Astrocyte of the spinal cord (primary cell): ENCODE data around the gene SEC24D.
A peak's percentile ranks its signal among the peaks of the same experiment; 100 is the strongest.

Experiments
- DNase-seq: peaks from one replicate; pipeline ENCODE4 v3.0.0; 2011; ENCODE audit warnings: low read depth, low spot score
- H3K4me3 ChIP-seq: 2 replicates; pipeline ENCODE4 v1.5.1; 2011; ENCODE audit warnings: low read depth, mild to moderate bottlenecking, low read length, moderate library complexity
- in situ Hi-C: cut with HindIII; loops from 2 replicates; pipeline ENCODE4 v1.10.0; 2017; ENCODE audit warnings: low sequenced_read_pairs
- TF ChIP-seq, protein P1 (sequence below): IDR thresholded peaks from 2 replicates; pipeline ENCODE4 v1.5.1; 2012; ENCODE audit warnings: low read depth, mild to moderate bottlenecking, low read length, inconsistent platforms

The SEC24D gene

DNA sequence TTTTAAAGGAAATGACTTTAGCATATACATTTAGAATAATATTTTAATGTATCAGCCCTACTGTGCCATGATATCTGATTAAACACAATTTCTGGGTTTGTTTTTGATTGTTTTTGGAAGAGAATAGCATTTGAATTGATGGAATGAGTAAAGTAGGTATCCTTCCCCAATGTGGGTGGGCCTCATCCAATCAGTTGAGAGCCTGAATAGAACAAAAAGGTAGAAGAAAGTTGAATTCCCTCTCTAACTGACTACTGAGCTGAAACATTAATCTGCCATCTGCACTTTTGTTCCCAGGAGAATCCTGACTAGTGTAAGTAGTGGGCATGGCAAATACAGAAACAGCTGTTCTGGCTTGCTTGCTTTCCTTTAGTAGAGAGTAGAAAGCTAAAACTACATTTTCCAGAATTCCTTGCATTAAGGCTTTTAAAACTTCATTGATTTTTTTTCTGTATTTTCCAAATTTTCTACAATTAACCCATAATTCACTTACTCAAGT, 9.7 kb upstream of the SEC24D start:
- no peak for DNase-seq
- in situ Hi-C loops: no loop called here
- no peak overlapping the region for H3K4me3 ChIP-seq
- TF ChIP-seq, protein P1, sequence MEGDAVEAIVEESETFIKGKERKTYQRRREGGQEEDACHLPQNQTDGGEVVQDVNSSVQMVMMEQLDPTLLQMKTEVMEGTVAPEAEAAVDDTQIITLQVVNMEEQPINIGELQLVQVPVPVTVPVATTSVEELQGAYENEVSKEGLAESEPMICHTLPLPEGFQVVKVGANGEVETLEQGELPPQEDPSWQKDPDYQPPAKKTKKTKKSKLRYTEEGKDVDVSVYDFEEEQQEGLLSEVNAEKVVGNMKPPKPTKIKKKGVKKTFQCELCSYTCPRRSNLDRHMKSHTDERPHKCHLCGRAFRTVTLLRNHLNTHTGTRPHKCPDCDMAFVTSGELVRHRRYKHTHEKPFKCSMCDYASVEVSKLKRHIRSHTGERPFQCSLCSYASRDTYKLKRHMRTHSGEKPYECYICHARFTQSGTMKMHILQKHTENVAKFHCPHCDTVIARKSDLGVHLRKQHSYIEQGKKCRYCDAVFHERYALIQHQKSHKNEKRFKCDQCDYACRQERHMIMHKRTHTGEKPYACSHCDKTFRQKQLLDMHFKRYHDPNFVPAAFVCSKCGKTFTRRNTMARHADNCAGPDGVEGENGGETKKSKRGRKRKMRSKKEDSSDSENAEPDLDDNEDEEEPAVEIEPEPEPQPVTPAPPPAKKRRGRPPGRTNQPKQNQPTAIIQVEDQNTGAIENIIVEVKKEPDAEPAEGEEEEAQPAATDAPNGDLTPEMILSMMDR: no peak

DNA sequence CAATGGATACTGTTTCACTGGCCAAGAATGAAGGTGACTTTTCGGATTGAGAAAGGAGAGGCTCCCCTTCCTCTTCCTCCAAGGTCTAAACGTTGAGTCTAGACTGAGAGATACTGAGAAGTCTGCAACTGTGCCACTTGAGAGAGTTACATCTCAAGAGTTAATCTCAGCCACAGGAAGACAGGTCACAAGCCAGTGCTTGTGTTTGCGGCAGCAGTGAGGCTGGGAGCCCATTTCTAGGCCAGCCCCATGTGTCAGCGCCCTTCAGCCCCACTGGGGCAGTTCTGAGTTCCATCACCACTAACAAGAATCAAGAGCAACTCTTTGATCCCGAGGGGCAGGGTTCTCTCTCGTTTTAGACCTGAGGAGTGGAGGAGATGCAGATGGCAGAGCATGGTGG, 7.3 kb upstream of the SEC24D start:
- in situ Hi-C loops: no loop called here
- no peak for DNase-seq
- H3K4me3 ChIP-seq: no peak overlapping the region
- TF ChIP-seq, protein P1: no peak

DNA sequence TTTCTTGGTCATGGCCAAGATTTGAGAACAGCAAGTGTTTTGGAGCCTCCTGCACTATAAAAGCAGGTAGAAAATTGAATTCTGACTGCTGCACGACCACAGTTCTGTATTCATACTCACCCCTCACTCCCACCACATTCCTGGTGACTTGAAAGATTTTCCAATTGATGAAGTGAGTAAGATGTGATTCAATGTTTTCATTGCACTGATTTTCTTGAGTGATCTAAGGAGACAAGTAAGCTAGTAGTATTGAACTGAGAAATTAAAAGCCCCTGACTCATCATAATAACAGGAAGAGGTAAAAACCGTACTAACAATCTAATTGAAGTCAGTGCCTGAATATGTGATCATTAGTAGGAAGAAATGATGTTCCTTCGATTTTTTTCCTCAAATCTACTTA, 6.1 kb upstream of the SEC24D start:
- TF ChIP-seq, protein P1: no peak
- no peak overlapping the region for H3K4me3 ChIP-seq
- peak; percentile 73 for DNase-seq
- in situ Hi-C loops: no loop called here

DNA sequence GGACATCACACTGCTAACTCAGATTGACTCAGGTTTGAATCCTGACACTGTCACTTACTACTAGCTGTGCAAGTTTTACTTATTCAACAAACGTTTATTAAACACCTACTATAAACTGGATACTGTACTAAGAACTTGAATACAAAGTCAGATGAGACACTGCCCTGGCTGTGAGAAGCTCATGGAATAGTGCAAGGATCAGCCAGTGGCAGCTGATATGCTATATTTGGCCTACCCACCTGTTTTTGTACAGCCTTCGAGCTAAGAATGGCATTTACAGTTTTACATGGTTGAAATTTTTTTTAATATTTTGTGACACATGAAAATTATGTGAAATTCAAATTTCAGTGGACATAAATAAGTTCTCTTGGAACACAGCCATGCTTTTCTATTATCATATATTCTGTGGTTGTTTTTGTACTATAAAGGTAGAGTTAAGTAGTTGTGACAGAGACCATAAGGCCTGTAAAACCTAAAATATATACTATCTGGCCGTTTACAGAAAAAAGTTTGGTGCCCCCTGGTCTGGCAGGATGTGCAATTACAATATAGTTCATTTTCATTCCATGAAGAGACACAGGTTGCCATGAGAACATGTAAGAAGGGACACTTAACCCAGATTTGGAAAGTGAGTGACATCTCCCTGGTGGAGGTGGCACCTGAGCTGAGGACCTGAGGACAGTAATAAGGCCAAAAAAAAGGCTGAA, 3.4 kb upstream of the SEC24D start:
- H3K4me3 ChIP-seq: no peak overlapping the region
- in situ Hi-C loops: no loop called here
- TF ChIP-seq, protein P1: no peak
- DNase-seq: no peak

DNA sequence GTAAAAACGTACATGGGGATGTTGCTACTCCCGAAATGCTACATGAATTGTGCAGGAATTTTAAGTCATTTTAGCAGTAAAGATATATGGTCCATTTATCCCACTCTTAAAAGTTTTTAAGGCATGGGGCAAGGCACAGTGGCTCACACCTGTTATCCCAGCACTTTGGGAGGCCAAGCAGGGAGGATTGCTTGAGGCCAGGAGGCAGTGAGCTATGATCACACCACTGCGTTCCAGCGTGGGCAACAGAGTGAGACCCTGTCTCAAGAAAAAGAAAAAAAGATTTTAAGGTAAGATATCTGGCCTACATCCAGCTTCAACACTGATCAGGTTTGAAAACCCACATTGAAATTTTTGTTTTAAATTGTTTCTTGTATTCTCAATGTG, 1.2 kb upstream of the SEC24D start:
- TF ChIP-seq, protein P1: no peak
- H3K4me3 ChIP-seq: no peak overlapping the region
- in situ Hi-C loops: no loop called here

DNA sequence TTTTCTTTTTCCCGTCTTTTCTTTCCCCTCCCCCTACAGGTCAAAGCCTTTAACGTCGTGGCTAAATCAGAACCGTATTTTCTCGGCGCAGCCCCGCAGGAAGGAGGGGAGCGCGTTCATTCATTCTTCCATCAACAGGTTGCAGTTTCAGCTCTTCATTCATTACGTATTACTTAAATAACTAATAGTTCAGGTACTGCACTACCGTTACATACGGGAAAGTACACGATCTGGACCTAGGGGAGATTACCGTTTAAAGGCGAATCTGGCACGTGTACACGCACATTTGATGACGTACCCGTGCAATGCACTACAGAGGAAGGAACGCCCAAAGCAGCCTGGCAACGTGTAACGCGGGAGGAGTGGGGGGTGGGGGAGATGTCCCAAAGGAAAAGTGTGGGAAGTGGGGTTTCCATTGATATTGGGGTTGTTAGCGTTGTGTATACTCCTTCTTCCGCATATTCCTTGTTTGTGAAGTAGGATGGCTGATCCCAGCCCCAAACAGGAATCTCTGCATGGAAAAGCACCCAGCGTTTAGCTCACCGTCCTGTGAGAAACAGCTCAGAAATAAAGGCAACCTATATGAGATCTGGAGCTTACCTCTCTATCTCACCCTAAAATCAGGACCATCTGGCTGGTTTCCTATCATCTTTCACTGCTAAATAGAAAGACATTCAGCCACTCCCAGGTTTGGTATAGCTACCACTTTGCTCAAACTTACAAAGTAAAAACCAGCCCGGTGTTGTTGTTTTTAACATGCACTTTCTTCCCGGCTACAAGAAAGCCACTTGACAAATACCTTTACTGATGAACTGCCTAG, 585 bp upstream of the SEC24D start:
- peak; percentile 78 for DNase-seq
- H3K4me3 ChIP-seq: peak overlapping the region; percentile 74
- in situ Hi-C loops: no loop called here
- TF ChIP-seq, protein P1: no peak

More for the DNA sequence above, 1.2 kb upstream of the SEC24D start:
- no peak for DNase-seq
